ENCODE data around the gene ACSF2.
A peak's percentile ranks its signal among the peaks of the same experiment; 100 is the strongest.
"Not testable (repeated sequence)": the region's sequence is repeated elsewhere in the genome, so short reads cannot be mapped to it uniquely, and the experiment has no call there.

ACSF2 gene

GRCh38 chr17:50425682-50426471, at the start of gene ACSF2:
TSS of gene ACSF2 (plus strand) at chr17:50426218. CDS start at chr17:50426262, 44 bp downstream.
- peak; percentile 66 for DNase-seq

GRCh38 chr17:50379351-50380132, 46.5 kb upstream of the ACSF2 start:
- no peak for DNase-seq

GRCh38 chr17:50380369-50381259, 45.4 kb upstream of the ACSF2 start:
- DNase-seq: no peak

- DNase-seq: no peak
Observed at GRCh38 chr17:50381260-50381815, 44.7 kb upstream of the ACSF2 start.

- DNase-seq: no peak
Observed at GRCh38 chr17:50381920-50382319, 44.1 kb upstream of the ACSF2 start.

DNA sequence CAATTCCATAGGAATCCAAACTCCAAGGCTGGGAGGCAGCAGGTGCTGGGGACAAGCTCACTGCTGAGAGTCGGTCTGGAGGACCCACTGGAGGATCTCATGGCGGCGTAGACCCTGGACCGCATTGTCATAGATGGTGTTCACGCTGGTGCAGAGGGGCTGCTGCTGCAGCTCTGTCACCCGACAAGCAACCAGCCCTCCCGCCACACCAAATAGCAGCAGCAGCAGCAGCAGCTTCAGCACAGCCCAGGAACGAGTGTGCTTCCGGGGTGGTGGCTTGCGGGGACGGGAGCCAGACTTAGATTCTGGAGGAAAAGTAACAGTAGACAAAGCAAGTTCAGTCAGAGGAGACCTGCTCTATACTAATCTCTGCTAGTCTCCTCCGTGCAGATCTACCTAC, 43.1 kb upstream of the ACSF2 start:
- no peak for DNase-seq

- no peak for DNase-seq
Observed at GRCh38 chr17:50386510-50386909, 39.5 kb upstream of the ACSF2 start.

GRCh38 chr17:50388728-50389127, 37.3 kb upstream of the ACSF2 start:
- no peak for DNase-seq

- DNase-seq: no peak
Observed at GRCh38 chr17:50389534-50389933, 36.5 kb upstream of the ACSF2 start.

DNA sequence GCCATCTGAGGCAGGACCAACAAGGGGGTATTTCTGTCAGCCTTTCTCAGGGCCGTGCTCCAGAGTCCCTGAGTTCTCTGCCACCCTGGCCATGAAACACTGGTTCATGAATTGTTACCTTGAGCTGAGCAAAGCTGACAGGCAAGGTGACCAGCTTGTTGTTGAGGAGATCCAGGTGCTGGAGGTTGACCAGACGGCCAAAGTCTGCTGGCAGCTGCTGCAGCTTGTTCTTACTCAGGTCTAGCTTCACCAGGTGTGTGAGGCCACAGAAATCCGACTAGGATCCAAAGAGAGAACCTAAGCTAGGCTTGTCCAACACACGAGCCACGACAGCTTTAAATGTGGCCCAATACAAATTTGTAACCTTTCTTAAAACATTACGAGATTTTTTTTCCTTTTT, 33.4 kb upstream of the ACSF2 start:
- no peak for DNase-seq

- no peak for DNase-seq
Observed at GRCh38 chr17:50393700-50394099, 32.3 kb upstream of the ACSF2 start.

DNA sequence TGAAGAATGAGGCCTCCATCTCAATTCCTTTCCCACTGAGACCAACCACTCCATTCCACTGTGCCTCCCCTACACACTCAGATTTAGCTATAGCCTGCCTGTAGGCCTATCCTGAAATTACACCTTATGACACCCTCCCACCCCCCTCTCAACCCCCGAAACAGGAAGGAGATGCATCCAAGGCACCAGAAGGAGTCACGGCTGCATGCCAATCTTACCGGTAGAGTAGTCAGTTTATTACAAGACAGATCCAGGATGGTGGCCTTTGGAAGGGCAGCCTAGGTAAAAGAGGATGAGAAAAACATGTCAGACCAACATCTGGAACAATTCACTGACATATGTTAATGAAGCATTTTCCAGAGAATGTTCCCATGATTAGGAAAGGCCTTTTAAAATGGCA, 31.3 kb upstream of the ACSF2 start:
- DNase-seq: no peak

GRCh38 chr17:50396261-50397110, 29.5 kb upstream of the ACSF2 start:
- no peak for DNase-seq

- DNase-seq: peak; percentile 90
Observed at GRCh38 chr17:50397111-50397918, 28.7 kb upstream of the ACSF2 start, which contains the start of gene LRRC59. TSS of gene LRRC59 (minus strand) at chr17:50397523. CDS start at chr17:50397317, 206 bp downstream.

DNA sequence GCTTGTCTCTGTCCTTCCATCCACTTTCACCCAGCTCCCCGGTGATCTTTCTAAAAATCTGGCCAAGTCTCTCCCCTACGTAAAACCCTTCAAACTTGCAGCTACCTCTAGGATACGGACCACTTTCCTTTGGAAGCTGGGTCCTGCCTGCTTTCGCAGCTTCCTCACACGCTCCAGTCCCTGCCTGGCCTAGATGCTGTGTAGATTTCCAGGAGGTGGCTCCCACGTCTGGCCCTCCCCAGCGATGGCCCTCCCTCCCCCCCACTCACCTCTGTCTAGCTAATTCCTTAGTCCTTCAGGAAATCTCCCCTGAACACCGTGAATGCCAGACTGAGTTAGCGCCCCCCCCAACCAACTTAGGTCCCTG, 28.1 kb upstream of the ACSF2 start:
- no peak for DNase-seq

- not testable (repeated sequence) for DNase-seq
Observed at GRCh38 chr17:50398672-50399071, 27.3 kb upstream of the ACSF2 start.

GRCh38 chr17:50399591-50399990, 26.4 kb upstream of the ACSF2 start:
- not testable (repeated sequence) for DNase-seq

DNA sequence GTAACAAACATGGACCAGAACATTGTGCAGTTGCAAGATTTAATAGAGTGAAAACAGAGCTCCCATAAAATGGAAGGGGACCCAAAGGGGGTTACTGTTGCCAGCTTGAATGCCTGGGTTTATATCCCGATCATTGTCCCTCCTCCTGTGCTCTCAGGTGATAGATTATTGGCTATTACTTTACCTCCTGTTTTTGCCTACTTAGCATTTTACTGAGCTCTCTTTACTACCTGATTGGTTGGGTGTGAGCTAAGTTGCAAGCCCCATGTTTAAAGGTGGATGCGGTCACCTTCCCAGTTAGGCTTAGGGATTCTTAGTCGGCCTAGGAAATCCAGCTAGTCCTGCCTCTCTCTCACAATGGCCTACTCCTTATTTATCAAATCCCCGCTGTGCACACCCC, 20.7 kb upstream of the ACSF2 start:
- DNase-seq: not testable (repeated sequence)

DNA sequence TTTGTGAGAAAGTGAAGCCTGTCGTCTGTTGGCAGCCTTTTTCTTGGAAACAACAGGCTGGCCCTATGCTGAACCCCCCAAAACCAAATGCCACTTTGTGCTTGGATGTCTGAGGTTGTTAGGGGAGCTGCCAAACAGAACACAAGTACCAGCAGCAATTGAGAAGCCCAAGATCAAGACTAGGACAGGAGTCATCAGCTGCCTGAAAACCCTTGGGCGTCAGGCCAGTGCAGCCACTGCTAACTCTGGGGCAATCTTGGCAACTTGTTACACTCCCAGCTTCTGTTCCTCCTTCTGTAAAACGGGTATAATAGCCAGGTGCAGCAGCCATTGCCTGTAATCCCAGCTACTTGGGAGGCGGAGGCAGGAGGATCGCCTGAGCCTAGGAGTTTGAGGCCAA, 19.4 kb upstream of the ACSF2 start:
- no peak for DNase-seq

- no peak for DNase-seq
Observed at GRCh38 chr17:50407921-50408320, 18.1 kb upstream of the ACSF2 start.

DNA sequence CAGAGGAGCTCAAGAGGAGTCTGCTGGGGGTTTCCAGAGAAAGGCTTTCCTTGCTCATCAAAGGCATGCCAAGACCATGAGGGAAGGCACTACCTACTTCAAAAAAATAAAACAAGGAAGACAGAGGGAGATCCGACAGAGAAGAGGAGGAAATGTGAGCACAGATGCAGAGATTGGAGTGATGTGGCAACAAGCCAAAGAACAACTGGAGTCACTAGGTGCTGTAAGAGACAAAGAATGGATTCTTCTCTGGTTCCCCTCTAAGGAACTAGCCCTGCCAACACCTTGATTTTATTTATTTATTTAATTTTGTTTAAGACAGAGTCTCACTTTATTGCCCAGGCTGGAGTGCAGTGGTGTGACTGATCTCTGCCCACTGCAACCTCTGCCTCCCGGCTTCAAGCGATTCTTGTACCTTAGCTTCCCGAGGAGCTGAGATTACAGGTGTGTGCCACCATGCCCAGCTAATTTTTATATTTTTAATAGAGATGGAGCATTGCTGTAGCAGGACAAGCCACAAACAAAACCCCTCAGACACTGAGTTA, 13.8 kb upstream of the ACSF2 start:
- DNase-seq: no peak

Data from CD4-positive, alpha-beta T cell treated with Interleukin-15 for 1 hour (primary cell).